ENCODE results near the gene MDH1B.
A peak's percentile ranks its signal among the peaks of the same experiment; 100 is the strongest.
"Not testable (repeated sequence)": the region's sequence is repeated elsewhere in the genome, so short reads cannot be mapped to it uniquely, and the experiment has no call there.

The MDH1B gene

GRCh38 chr2:206766057-206766930 lies 1.2 kb upstream of the MDH1B start:
- DNase-seq, result no peak

- no peak for DNase-seq
Measured at GRCh38 chr2:206764673-206765241, 371 bp downstream of the MDH1B start.

- DNase-seq, result no peak
Measured at GRCh38 chr2:206756816-206757215, 8.3 kb downstream of the MDH1B start.

- DNase-seq, result no peak
Measured at GRCh38 chr2:206740800-206741199, 24.3 kb downstream of the MDH1B start.

- DNase-seq, result no peak
Measured at GRCh38 chr2:206739271-206739670, 25.9 kb downstream of the MDH1B start.

GRCh38 chr2:206736935-206737334 lies 28.2 kb downstream of the MDH1B start:
- no peak for DNase-seq

- DNase-seq, result no peak
Measured at GRCh38 chr2:206733341-206733740, 31.8 kb downstream of the MDH1B start.

GRCh38 chr2:206728277-206729199 lies 36.6 kb downstream of the MDH1B start:
- DNase-seq, result no peak

GRCh38 chr2:206727287-206727686 lies 37.8 kb downstream of the MDH1B start:
- DNase-seq, result no peak

- no peak for DNase-seq
Measured at GRCh38 chr2:206723288-206723687, 41.8 kb downstream of the MDH1B start.

- peak; percentile 20 for DNase-seq
Measured at GRCh38 chr2:206721256-206721920, 43.7 kb downstream of the MDH1B start.

- DNase-seq, result no peak
Measured at GRCh38 chr2:206718296-206718695, 46.8 kb downstream of the MDH1B start, which contains the start of gene DYTN. DYTN (minus strand) TSS chr2:206718396; CDS start chr2:206718279, 117 bp downstream.

GRCh38 chr2:206716623-206717022 lies 48.5 kb downstream of the MDH1B start:
- DNase-seq, result no peak

GRCh38 chr2:206715183-206715582 lies 49.9 kb downstream of the MDH1B start:
- not testable (repeated sequence) for DNase-seq

GRCh38 chr2:206713746-206714145 lies 51.4 kb downstream of the MDH1B start:
- DNase-seq, result no peak

- no peak for DNase-seq
Measured at GRCh38 chr2:206708286-206708685, 56.8 kb downstream of the MDH1B start.

GRCh38 chr2:206707164-206707701 lies 57.9 kb downstream of the MDH1B start:
- DNase-seq, result no peak

- DNase-seq, result no peak
Measured at GRCh38 chr2:206701952-206702605, 63.0 kb downstream of the MDH1B start.

- DNase-seq, result peak; percentile 73
Measured at GRCh38 chr2:206700156-206700555, 65.0 kb downstream of the MDH1B start.

GRCh38 chr2:206698811-206699210 lies 66.3 kb downstream of the MDH1B start:
- DNase-seq, result no peak

- DNase-seq, result no peak
Measured at GRCh38 chr2:206696910-206697309, 68.2 kb downstream of the MDH1B start.

Data from hematopoietic multipotent progenitor cell treated with erythropoietin and hydrocortisone succinate and interleukin-3 and kit ligand, for 4 days (in vitro differentiated cells).